ENCODE data around the gene ABHD5.

- no peak for TF ChIP-seq POLR2A (IDR thresholded peaks at IDR 0.05; ENCODE audit: control extremely low read depth in 1 of 2, low read depth in 2 of 2, low read length in 2 of 2)
- TF ChIP-seq CTCF (IDR thresholded peaks at IDR 0.05; ENCODE audit: control extremely low read depth in 1 of 3, insufficient read depth in 1 of 3, low read depth in 1 of 3, low read length in 3 of 3) = no peak
- no peak for TF ChIP-seq TAF1 (IDR thresholded peaks at IDR 0.05; ENCODE audit: low read depth, low read length)
- no peak for TF ChIP-seq MAX (IDR thresholded peaks at IDR 0.05)
- no peak for TF ChIP-seq CHD2 (IDR thresholded peaks at IDR 0.05; ENCODE audit: low read length)
- no peak for TF ChIP-seq ZNF274 (IDR thresholded peaks at IDR 0.05; ENCODE audit: borderline replicate concordance, extremely low read depth, low read length)
- TF ChIP-seq YY1 (IDR thresholded peaks at IDR 0.05; ENCODE audit: low read depth, low read length) = no peak
- no peak for TF ChIP-seq TCF12 (IDR thresholded peaks at IDR 0.05; ENCODE audit: low read depth, low read length)
Observed at GRCh38 chr3:43685921-43686320, 4.8 kb upstream of the ABHD5 start.
